GM21737 (cell line): ENCODE data around the gene CFAP99.

Source experiments
- ATAC-seq: cut with Tn5 transposase; IDR thresholded peaks from one replicate; pipeline ENCODE4 v1.9.1; 2021; ENCODE audit warnings: mild to moderate bottlenecking, moderate library complexity; ENCODE audit not compliant: unreplicated experiment

CFAP99 gene

DNA sequence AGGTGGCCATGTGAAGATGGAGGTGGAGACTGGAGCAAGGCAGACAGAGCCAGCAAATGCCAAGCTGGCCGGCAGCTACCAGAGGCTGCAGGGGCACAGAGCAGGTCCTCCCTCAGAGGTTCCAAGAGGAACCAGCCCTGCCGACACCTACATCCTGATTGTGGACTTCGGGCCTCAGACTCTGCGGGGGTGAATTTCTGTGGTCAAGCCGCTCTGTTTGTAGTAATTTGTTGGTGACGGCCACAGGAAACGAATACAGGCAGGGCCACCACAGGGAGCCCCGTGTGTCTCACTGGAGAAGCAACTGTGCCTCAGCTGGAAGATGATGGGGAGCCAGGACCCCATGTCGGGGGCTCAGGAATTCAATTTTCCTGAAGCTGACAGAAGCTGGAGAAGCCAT, 28.6 kb upstream of the CFAP99 start:
- no peak for ATAC-seq

DNA sequence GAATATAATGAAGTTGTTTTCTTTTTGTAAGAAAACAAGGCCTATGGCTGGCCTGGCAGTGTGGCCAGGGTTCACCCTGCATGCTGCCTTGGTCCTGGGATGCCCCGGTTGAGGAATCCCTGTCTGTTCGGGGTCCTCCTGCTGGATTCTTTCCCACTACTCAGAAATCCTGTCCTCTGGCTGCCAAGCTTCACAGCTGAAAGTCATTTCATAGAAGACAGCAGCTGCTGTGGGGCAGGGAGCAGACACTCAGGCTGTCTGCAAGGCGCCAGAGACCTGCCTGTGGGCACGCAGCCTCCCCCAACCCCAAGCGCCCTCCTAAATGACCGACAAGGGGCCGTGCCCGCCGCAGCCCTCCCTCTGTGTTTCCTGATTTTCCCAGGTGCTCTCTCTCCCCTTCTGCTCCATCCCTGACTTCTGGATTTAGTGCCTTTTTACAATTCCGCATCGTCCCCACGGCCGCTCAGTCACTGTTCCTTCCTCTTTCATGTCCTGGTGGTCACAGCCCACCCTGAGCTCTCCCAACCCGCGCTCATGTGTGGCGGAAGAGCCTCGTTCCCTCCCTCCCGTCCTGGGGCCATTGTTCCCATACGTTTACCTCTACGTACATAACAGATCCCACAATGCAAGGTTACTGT, 27.9 kb upstream of the CFAP99 start:
- no peak for ATAC-seq

GRCh38 chr4:2393353-2394270, 25.1 kb upstream of the CFAP99 start:
- no peak for ATAC-seq

DNA sequence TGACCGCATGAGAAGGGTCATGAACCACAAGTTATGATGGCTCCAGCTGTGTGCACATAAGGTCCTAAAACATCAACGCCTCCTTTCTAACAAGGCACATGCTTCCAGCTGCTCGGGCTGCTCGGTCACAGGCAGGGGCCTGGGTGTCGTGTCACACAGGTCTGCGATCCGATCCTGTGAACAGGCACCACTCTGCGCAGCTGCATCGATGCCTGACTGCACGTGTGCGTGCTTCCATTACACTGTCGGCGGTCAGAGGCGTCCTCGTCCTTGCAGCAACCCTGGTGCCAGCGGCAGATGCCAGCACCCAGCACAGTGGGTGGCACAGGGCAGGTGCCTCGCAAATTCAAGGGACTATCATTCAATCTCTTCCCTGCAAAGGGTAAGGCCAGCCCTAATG, 24.2 kb upstream of the CFAP99 start:
- ATAC-seq, result no peak

GRCh38 chr4:2395038-2395437, 23.7 kb upstream of the CFAP99 start:
- no peak for ATAC-seq

DNA sequence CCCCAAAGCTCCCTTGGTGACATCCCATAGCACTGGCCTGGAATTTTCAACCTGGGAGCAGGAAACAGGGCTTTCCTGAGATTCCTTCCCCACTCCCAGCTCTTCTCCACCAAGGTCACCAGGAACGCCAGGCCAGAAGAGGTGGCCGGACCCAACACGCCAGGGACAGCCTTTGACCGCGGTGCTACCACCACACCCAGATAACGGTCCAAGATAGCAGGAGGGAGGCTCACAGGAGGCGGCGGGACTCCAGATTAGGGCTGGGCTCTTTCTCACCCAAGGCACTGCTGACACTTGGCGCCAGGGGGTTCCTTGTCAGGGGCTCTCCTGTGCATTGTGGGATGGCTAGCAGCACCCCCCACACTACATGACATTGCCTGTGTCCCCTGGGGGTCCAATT, 23.2 kb upstream of the CFAP99 start:
- ATAC-seq, result no peak

- no peak for ATAC-seq
Observed at GRCh38 chr4:2396781-2397368, 21.9 kb upstream of the CFAP99 start.

DNA sequence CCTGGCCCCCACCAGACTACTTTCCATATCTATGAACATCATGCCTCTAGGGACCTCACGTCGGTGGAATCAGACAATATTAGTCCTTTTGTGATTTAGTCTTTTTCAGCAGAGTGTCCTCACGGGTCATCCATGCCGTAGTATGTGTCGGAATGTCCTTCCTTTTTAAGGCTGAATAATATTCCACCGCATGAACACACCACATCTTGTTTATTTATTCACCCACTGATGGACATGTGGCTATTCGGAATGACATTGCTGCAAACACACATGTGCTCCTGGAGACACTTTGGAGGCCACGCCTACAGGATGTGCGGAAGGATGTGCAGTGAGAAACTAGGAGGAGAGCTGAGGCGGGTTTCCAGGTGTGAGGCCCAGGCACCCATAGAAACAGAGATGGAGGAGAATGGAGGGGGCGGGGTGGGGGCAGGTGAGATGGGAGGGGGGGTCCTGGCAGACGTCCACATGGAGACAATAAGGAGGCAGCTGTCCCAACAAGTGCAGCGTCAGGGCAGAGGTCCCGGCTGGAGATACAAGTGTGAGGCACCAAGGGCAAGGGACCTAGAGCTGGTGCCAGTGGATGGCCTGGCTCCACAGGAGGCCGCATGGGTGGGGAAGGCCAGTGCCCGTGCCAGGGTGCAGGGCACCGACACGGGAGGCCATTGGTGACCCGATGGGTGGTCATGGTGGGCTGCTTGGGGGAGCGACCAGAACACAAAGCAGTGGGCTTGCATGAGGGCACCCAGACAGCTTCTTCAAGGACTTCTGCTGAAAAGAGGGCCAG, 21.0 kb upstream of the CFAP99 start:
- ATAC-seq, result no peak

- ATAC-seq, result no peak
Observed at GRCh38 chr4:2399216-2399615, 19.5 kb upstream of the CFAP99 start.

- ATAC-seq, result no peak
Observed at GRCh38 chr4:2399631-2400190, 19.0 kb upstream of the CFAP99 start.

- ATAC-seq, result no peak
Observed at GRCh38 chr4:2400841-2401609, 17.7 kb upstream of the CFAP99 start.

- ATAC-seq, result no peak
Observed at GRCh38 chr4:2401610-2401983, 17.2 kb upstream of the CFAP99 start.

GRCh38 chr4:2402048-2402842, 16.5 kb upstream of the CFAP99 start:
- no peak for ATAC-seq

GRCh38 chr4:2402941-2403340, 15.8 kb upstream of the CFAP99 start:
- ATAC-seq, result no peak

GRCh38 chr4:2406406-2406805, 12.3 kb upstream of the CFAP99 start:
- ATAC-seq, result no peak

DNA sequence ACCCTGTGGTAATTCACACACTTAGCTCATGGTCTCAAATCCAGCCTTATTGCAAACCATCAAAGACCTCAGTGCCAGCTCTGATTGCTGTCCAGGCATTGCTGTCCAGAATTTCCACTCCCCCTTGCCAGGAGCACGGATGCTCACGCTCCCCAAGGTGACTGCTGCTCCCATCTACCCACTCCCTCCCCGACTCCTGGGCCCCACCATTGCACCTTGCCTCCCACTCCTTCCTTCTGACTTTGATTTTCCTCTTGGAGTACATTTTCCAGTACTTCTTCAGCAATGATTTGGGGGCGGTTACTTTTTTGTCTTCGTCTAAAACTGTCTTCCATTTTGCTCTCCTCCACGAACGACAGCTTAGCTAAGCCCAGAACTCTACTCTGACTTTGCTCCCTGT, 11.8 kb upstream of the CFAP99 start:
- no peak for ATAC-seq

GRCh38 chr4:2407991-2408342, 10.8 kb upstream of the CFAP99 start:
- no peak for ATAC-seq

- ATAC-seq, result no peak
Observed at GRCh38 chr4:2408401-2408958, 10.3 kb upstream of the CFAP99 start.

- no peak for ATAC-seq
Observed at GRCh38 chr4:2408976-2409375, 9.8 kb upstream of the CFAP99 start.
